AG08395 (cell line): ENCODE results near the gene CTSA.
A peak's percentile ranks its signal among the peaks of the same experiment; 100 is the strongest.

Experiments
- DNase-seq: peaks from one replicate; pipeline ENCODE4 v3.0.0; 2012; ENCODE audit warnings: mixed read lengths, low spot score

Gene CTSA

DNA sequence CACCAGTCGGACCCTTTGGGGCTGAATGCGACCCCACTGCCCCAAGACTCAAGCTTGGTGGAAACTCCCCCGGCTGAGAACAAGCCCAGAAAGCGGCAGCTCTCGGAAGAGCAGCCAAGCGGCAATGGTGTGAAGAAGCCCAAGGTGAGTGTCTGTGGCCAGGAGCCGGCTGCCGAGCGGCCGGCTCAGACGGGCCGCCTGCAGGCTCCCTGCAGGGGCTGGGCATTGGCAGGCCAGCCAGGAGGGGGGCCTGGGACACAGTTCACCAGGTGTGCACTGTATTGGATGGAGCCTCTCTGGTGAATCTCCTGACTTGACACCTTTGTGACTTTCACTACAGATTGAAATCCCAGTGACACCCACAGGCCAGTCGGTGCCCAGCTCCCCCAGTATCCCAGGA lies 49.3 kb downstream of the CTSA start:
- DNase-seq = no peak

DNA sequence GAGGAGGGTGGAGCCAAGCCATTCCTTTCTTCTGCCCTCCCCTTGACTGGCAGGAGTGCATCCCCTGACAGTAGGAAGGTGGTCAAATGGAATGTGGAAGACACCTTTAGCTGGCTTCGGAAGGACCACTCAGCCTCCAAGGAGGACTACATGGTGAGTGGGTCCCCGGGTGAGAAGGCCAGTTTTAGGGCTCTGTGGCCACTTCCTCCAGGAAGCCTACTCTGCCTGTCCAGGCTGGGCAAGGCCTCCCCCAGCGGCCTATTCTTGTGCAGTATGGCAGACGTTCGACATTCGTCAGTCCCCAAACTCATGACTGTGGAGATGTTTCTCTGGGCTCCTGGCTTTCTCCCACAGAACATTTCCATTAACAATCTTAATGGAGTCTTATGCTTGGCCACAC lies 52.5 kb downstream of the CTSA start:
- no peak for DNase-seq

GRCh38 chr20:45944151-45944964 lies 53.2 kb downstream of the CTSA start:
- no peak for DNase-seq

DNA sequence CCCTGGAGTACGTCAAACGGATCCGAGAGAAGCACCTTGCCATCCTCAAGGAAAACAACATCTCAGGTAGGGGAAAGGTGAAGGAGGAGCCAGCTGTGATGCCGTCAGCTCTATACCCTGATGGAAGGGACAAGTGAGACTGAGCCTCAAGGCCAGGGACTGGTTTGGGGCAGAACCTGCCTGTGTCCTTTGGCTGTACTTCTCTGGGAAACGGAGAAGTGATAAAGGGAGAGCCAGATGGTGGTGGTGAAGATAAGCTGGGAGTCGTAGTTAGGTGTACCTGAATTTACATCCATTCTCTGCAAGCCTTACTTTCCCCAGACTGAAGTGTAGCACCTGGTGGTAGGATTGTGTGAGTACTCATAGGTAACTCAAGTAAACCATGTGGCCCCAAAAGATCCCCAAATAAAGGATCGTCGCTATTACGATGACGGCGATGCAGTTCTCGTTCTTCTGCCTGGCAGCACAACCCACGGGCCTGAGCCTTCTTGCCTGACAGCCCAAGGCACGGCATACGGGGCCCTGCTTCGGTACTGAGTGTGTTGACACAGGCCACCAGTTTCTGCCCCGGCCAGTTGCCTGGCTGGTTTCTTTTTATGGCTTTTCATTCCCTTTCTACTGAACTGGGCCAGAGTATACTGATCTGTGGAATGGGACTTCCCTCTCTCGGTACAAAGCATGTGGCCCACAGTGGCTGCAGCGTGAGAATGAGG lies 54.0 kb downstream of the CTSA start:
- no peak for DNase-seq

GRCh38 chr20:45945678-45946148 lies 54.6 kb downstream of the CTSA start:
- no peak for DNase-seq

DNA sequence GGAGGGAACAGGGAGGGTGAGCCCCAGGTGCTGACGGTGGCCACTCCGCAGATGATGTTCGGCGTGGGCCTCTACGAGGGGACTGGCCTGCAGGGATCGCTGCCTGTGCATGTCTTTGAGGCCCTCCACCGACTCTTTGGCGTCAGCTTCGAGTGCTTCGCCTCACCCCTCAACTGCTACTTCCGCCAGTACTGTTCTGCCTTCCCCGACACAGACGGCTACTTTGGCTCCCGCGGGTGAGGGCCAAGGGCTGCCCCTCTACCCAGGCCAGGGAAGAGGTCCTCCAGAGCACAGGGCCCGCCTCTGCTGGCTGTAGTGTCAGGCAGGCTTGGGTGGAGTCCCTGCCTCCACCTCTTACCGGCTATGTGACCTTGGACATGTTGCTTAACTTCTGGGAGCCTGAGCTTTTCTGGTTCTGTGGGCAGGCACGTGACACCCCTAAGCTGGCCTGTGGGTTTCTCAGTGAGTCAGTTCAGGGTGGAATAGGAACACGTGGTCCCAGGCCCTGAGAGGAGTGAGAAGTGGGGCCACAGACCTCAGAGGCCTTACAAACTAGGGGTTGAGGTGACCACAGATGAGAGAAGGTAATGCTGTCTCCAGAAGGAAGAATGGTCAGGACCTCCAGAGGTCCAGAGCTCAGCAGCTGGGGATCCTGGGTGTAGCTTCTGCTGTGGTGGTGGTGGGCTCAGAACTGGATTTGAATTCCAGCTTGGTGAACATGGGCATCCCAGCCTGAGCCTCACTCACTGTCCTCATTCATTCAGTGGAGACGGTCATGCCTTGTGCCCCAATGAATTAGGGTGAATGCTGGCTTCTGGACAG lies 55.2 kb downstream of the CTSA start:
- peak; percentile 68 for DNase-seq

GRCh38 chr20:45947110-45947866 lies 56.2 kb downstream of the CTSA start:
- no peak for DNase-seq

- no peak for DNase-seq
Observed at GRCh38 chr20:45948261-45948733, 57.2 kb downstream of the CTSA start.
